Right lobe of liver (tissue), 4 donors: ENCODE data around the gene LMO7.

Experiments used
- POLR2A ChIP-seq: fragments of 450-650 bp; IDR thresholded peaks from one replicate; pipeline ENCODE4 v1.6.1; 2017; ENCODE audit warnings: antibody characterized with exemption, mild to moderate bottlenecking
- TF ChIP-seq, protein P1 (sequence below), 4 donors: fragments of 200-600 bp in 3 of 4; fragments of 450-650 bp in 1 of 4; IDR thresholded peaks; one replicate each; pipeline versions ENCODE4 v1.5.1 to v1.8.0; 2016 to 2022; ENCODE audit warnings: antibody characterized with exemption in 4 of 4, mild to moderate bottlenecking in 2 of 4
- donor health status: DM: no; HTN: no; CAD: no.
- donor health status: DM: no; HTN: no; CAD: no.
- donor health status: DM: no; HTN: yes; CAD: no.

DNA sequence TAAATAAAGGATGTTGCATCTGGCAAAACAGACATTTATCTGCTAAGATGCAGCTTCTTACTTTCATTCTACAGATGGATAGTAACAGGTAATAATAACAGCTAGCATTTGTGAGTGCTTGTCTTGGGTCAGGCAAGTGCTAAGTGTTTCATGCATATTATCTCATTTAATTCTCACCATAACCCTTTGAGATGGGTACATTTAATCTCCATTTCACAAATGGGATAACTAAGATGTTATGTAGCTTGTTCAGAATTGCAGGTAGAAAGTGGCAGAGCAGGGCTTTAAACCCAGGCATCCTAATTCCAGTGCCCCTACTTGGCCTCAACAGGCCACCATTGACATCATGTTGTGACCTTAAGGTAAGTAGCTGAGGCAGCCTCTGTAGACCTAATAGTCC lies 69.8 kb downstream of the LMO7 start:
- TF ChIP-seq, protein P1, sequence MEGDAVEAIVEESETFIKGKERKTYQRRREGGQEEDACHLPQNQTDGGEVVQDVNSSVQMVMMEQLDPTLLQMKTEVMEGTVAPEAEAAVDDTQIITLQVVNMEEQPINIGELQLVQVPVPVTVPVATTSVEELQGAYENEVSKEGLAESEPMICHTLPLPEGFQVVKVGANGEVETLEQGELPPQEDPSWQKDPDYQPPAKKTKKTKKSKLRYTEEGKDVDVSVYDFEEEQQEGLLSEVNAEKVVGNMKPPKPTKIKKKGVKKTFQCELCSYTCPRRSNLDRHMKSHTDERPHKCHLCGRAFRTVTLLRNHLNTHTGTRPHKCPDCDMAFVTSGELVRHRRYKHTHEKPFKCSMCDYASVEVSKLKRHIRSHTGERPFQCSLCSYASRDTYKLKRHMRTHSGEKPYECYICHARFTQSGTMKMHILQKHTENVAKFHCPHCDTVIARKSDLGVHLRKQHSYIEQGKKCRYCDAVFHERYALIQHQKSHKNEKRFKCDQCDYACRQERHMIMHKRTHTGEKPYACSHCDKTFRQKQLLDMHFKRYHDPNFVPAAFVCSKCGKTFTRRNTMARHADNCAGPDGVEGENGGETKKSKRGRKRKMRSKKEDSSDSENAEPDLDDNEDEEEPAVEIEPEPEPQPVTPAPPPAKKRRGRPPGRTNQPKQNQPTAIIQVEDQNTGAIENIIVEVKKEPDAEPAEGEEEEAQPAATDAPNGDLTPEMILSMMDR (IDR thresholded peaks at IDR 0.05) = no peak
- no peak for TF ChIP-seq POLR2A
